SU-DHL-6 (cell line): ENCODE results near the gene CFAP97D2.

ENCODE experiments used
- CTCF ChIP-seq: fragments of 200-600 bp; sonication (generic); IDR thresholded peaks from one replicate; pipeline ENCODE4 v1.5.1; 2017; ENCODE audit warnings: antibody characterized with exemption, mild to moderate bottlenecking, low read length, moderate library complexity; ENCODE audit not compliant: insufficient read depth, poor library complexity, severe bottlenecking
- EZH2phosphoT487 ChIP-seq: fragments of 200-600 bp; sonication (generic), shearing (Covaris generic); conservative IDR thresholded peaks from 2 replicates; pipeline ENCODE4 v1.6.1; 2018; ENCODE audit warnings: mild to moderate bottlenecking, antibody characterized with exemption, low read length, moderate library complexity, mixed read lengths

GRCh38 chr13:114146173-114146572 lies 32.9 kb upstream of the CFAP97D2 start:
- TF ChIP-seq CTCF (no peak), EZH2phosphoT487 (no peak)
